ENCODE data around the gene APBB1IP. TPM values are rescaled to one million over a fixed set of nuclear protein-coding genes. Genes with fewer than 3 reads are reported as not detected.

The APBB1IP gene
- total RNA-seq, 1 experiment from 2014 or later, result 0.22 TPM

GRCh38 chr10:26423722-26424121 is 14.4 kb upstream of the APBB1IP start:
- Mint-ChIP-seq H3K4me3 (no peak overlapping the region), H3K9me3 (peaks cover 17% of the 10 kb centered on the region), H3K36me3 (peaks cover 4% of the 10 kb centered on the region; the same call in 1 of the 2 replicates), H3K27me3 (ENCODE audit: low read depth) (no peaks in the 10 kb centered on the region), H3K27ac (no peak overlapping the region; the same call in 1 of the 2 replicates), H3K4me1 (peaks cover 8% of the 10 kb centered on the region)
- ATAC-seq, result no peak
- CTCF ChIA-PET, result interaction anchor here (0.6 to 0.7 kb wide), 2 partner anchors 80 to 110 kb away, joined by 3 read pairs; no protein-coding TSS in a partner anchor
- no peak for DNase-seq (ENCODE audit: low spot score)
- TF ChIP-seq ELF4 (CRISPR knock-in tag; IDR thresholded peaks at IDR 0.05; ENCODE audit: low read depth), result no peak
- TF ChIP-seq ZNF232 (CRISPR knock-in tag; IDR thresholded peaks at IDR 0.05), result no peak
- no peak for TF ChIP-seq NR1H2 (CRISPR knock-in tag; IDR thresholded peaks at IDR 0.05)
- TF ChIP-seq E2F1 (CRISPR knock-in tag; IDR thresholded peaks at IDR 0.05), result no peak
- POLR2A ChIA-PET, result no interaction called here

DNA sequence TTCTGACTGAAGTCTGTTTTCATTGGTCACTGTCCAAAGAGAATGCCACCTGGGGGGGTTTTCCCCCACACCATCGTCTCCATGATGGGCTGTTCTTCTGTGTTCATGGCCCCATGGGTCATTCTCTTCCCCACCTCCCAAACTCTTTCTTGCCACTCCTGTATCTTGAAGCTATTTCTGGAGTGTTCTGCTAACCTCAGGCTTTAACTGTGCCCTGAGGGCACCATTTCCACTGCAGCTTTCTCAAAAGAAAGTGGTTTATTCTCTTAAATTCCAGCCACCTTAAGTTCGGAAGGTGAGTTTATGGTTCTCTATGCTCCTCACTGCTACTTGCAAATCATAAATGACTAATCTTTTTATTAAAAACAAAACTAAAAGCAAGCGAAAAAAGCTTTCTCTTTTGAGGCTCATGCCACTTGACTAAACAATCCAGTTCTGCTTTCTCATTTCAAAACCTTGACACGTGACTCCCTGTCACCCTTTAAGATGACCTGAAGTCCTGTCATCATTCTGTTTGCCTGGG is 7.4 kb upstream of the APBB1IP start:
- POLR2A ChIA-PET, result no interaction called here
- H3K27ac Mint-ChIP-seq, result no peak overlapping the region
- peaks cover 4% of the 10 kb centered on the region for H3K9me3 Mint-ChIP-seq
- H3K4me3 Mint-ChIP-seq, result no peak overlapping the region
- CTCF ChIA-PET, result interaction anchor here (0.6 to 1.4 kb wide), 2 partner anchors 49 to 104 kb away, joined by 3 read pairs; no protein-coding TSS in a partner anchor
- ATAC-seq, result no peak
- H3K4me1 Mint-ChIP-seq, result no peaks in the 10 kb centered on the region
- TF ChIP-seq RELA (CRISPR knock-in tag; IDR thresholded peaks at IDR 0.05; ENCODE audit: borderline replicate concordance), result no peak
- TF ChIP-seq CREB1 (CRISPR knock-in tag; IDR thresholded peaks at IDR 0.05), result no peak
- TF ChIP-seq, protein P1, sequence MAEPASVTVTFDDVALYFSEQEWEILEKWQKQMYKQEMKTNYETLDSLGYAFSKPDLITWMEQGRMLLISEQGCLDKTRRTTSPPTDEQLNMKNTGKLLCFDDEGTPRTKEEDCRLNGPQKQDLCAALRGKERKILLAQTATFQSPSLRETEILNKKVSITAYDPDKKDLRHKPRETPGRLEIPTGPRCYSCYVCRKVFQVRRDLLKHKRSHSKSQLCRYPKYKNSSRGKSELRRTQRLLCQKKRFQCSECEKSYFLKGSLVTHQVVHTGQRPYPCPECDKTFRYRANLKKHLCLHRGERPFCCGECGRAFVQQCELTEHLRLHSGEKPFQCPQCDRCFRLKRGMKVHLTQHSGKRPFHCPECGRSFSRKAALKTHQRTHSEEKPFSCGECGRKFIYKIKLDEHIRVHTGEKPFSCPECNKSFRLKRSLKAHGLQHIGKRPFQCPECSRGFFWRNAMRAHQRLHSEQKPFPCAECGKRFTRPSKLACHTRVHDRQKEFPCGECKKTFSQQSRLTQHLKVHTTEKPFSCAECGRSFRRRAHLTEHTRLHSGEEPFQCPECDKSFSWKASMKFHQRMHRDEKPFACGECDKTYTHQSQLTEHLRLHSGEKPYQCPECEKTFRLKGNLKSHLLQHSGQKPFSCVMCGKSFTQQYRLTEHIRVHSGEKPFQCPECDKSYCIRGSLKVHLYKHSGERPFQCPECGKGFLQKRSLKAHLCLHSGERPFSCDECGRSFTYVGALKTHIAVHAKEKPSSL (CRISPR knock-in tag; conservative IDR thresholded peaks at IDR 0.05), result no peak
- TF ChIP-seq, protein P2, sequence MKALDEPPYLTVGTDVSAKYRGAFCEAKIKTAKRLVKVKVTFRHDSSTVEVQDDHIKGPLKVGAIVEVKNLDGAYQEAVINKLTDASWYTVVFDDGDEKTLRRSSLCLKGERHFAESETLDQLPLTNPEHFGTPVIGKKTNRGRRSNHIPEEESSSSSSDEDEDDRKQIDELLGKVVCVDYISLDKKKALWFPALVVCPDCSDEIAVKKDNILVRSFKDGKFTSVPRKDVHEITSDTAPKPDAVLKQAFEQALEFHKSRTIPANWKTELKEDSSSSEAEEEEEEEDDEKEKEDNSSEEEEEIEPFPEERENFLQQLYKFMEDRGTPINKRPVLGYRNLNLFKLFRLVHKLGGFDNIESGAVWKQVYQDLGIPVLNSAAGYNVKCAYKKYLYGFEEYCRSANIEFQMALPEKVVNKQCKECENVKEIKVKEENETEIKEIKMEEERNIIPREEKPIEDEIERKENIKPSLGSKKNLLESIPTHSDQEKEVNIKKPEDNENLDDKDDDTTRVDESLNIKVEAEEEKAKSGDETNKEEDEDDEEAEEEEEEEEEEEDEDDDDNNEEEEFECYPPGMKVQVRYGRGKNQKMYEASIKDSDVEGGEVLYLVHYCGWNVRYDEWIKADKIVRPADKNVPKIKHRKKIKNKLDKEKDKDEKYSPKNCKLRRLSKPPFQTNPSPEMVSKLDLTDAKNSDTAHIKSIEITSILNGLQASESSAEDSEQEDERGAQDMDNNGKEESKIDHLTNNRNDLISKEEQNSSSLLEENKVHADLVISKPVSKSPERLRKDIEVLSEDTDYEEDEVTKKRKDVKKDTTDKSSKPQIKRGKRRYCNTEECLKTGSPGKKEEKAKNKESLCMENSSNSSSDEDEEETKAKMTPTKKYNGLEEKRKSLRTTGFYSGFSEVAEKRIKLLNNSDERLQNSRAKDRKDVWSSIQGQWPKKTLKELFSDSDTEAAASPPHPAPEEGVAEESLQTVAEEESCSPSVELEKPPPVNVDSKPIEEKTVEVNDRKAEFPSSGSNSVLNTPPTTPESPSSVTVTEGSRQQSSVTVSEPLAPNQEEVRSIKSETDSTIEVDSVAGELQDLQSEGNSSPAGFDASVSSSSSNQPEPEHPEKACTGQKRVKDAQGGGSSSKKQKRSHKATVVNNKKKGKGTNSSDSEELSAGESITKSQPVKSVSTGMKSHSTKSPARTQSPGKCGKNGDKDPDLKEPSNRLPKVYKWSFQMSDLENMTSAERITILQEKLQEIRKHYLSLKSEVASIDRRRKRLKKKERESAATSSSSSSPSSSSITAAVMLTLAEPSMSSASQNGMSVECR (CRISPR knock-in tag; IDR thresholded peaks at IDR 0.05; ENCODE audit: borderline replicate concordance), result no peak
- TF ChIP-seq USF1 (CRISPR knock-in tag; IDR thresholded peaks at IDR 0.05), result no peak
- TF ChIP-seq, protein P3, sequence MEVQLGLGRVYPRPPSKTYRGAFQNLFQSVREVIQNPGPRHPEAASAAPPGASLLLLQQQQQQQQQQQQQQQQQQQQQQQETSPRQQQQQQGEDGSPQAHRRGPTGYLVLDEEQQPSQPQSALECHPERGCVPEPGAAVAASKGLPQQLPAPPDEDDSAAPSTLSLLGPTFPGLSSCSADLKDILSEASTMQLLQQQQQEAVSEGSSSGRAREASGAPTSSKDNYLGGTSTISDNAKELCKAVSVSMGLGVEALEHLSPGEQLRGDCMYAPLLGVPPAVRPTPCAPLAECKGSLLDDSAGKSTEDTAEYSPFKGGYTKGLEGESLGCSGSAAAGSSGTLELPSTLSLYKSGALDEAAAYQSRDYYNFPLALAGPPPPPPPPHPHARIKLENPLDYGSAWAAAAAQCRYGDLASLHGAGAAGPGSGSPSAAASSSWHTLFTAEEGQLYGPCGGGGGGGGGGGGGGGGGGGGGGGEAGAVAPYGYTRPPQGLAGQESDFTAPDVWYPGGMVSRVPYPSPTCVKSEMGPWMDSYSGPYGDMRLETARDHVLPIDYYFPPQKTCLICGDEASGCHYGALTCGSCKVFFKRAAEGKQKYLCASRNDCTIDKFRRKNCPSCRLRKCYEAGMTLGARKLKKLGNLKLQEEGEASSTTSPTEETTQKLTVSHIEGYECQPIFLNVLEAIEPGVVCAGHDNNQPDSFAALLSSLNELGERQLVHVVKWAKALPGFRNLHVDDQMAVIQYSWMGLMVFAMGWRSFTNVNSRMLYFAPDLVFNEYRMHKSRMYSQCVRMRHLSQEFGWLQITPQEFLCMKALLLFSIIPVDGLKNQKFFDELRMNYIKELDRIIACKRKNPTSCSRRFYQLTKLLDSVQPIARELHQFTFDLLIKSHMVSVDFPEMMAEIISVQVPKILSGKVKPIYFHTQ (CRISPR knock-in tag; IDR thresholded peaks at IDR 0.05), result no peak
- TF ChIP-seq NR3C1 (CRISPR knock-in tag; conservative IDR thresholded peaks at IDR 0.05; ENCODE audit: low read depth), result no peak
- TF ChIP-seq GABPB1 (CRISPR knock-in tag; IDR thresholded peaks at IDR 0.05), result no peak
- no peak for TF ChIP-seq ZNF281 (CRISPR knock-in tag; IDR thresholded peaks at IDR 0.05)
- no peak for DNase-seq (ENCODE audit: low spot score)
- H3K27me3 Mint-ChIP-seq (ENCODE audit: low read depth), result 0 out of 2 replicates have a peak, but pooled peaks cover 1% of the 10 kb centered on the region
- H3K36me3 Mint-ChIP-seq, result no peaks in the 10 kb centered on the region
